ENCODE data around the gene FYN. TPM values are rescaled to one million over a fixed set of nuclear protein-coding genes. Genes with fewer than 3 reads are reported as not detected.

The FYN gene
- total RNA-seq, 1 experiment from 2014 or later = 18.5 TPM

- Histone ChIP-seq H4K20me1 (ENCODE audit: insufficient read depth) (no peaks in the 10 kb centered on the region), H3K9me2 (ENCODE audit: insufficient read depth) (no peaks in the 10 kb centered on the region), H3K27me3 (ENCODE audit: insufficient read depth, low read length) (no peaks in the 10 kb centered on the region), H3K4me3 (replicated peaks in 1 of 2; ENCODE audit: low read depth in 1 of 2, low read length in 2 of 2) (no peak overlapping the region), H3K9me3 (ENCODE audit: control insufficient read depth in 1 of 2, insufficient read depth in 1 of 2, low read depth in 1 of 2, low read length in 2 of 2) (no peaks in the 10 kb centered on the region), H3K36me3 (ENCODE audit: control insufficient read depth in 1 of 2, insufficient read depth in 2 of 2, low read length in 2 of 2) (no peaks in the 10 kb centered on the region), H3K79me2 (ENCODE audit: insufficient read depth, low read length) (no peaks in the 10 kb centered on the region), H2AFZ (ENCODE audit: low read depth, low read length, poor library complexity, severe bottlenecking) (no peak overlapping the region), H3K9ac (ENCODE audit: low read length) (no peak overlapping the region), H3K4me1 (ENCODE audit: control insufficient read depth in 1 of 2, insufficient read depth in 2 of 2, low read length in 2 of 2) (no peaks in the 10 kb centered on the region), H3K4me2 (ENCODE audit: low read length) (no peak overlapping the region), H3K27ac (ENCODE audit: low read depth, low read length) (no peak overlapping the region)
- CTCF ChIA-PET = no interaction called here
- POLR2A ChIA-PET = interaction anchor here (0.7 kb wide), 1 partner anchor 14 kb away, joined by 3 read pairs; no protein-coding TSS in a partner anchor
- ATAC-seq (no peak), DNase-seq (ENCODE audit: low read depth, low spot score) (no peak)
- TF ChIP-seq CTCF (IDR thresholded peaks at IDR 0.05 in 2 of 3, conservative IDR thresholded peaks at IDR 0.05 in 1 of 3; ENCODE audit: borderline replicate concordance in 1 of 3, insufficient read depth in 1 of 3, low read depth in 2 of 3, low read length in 2 of 3) (no peak), POLR2A (IDR thresholded peaks at IDR 0.05; ENCODE audit: borderline replicate concordance, extremely low read depth, insufficient read depth, insufficient read length) (no peak), ZFX (IDR thresholded peaks at IDR 0.05) (no peak), TCF7L2 (IDR thresholded peaks at IDR 0.05; ENCODE audit: borderline replicate concordance, extremely low read depth, insufficient read depth, insufficient read length) (no peak), EZH2phosphoT487 (IDR thresholded peaks at IDR 0.05; ENCODE audit: borderline replicate concordance) (no peak), REST (IDR thresholded peaks at IDR 0.05; ENCODE audit: low read depth) (no peak), SP1 (IDR thresholded peaks at IDR 0.05; ENCODE audit: low read depth) (no peak), ZBTB33 (IDR thresholded peaks at IDR 0.05; ENCODE audit: extremely low read depth, insufficient replicate concordance, low read length) (no peak), EGR1 (IDR thresholded peaks at IDR 0.05; ENCODE audit: low read depth) (no peak), CBX3 (IDR thresholded peaks at IDR 0.05; ENCODE audit: low read depth) (no peak), POLR2AphosphoS5 (IDR thresholded peaks at IDR 0.05; ENCODE audit: low read depth, low read length) (no peak), YY1 (IDR thresholded peaks at IDR 0.05; ENCODE audit: extremely low read depth, insufficient replicate concordance, low read depth, low read length) (no peak), RAD21 (IDR thresholded peaks at IDR 0.05; ENCODE audit: low read depth) (no peak), FOSL1 (IDR thresholded peaks at IDR 0.05; ENCODE audit: low read depth) (no peak), ZNF274 (IDR thresholded peaks at IDR 0.05; ENCODE audit: low read depth, low read length) (no peak)
- intact Hi-C loops (cut with micrococcal nuclease) = no loop called here
- BruUV-seq (replicated peaks) = no TSS peak
- RAD21 ChIA-PET (ENCODE audit: low non-redundant PET in 1 of 2, low total read pairs in 2 of 2, uncharacterized antibody in 2 of 2, unreplicated experiment in 2 of 2) = no interaction called here
Measured at GRCh38 chr6:111741177-111741952, 131.9 kb downstream of the FYN start.
